Stimulated activated CD8-positive, alpha-beta memory T cell treated with anti-CD3 and anti-CD28 coated beads, Interleukin-4, amount 100 ng/mL, for 1 hour (primary cell): ENCODE data around the gene PTPN7.
"Not testable (repeated sequence)": the region's sequence is repeated elsewhere in the genome, so short reads cannot be mapped to it uniquely, and the experiment has no call there.

Source experiments
- DNase-seq, 2 donors: peaks; one replicate each; pipeline ENCODE4 v3.0.0-alpha.2; 2020; ENCODE audit warnings: low read depth in 2 of 2, low spot score in 1 of 2

PTPN7 gene

GRCh38 chr1:202167054-202167453 lies 6.7 kb upstream of the PTPN7 start:
- not testable (repeated sequence) for DNase-seq

DNA sequence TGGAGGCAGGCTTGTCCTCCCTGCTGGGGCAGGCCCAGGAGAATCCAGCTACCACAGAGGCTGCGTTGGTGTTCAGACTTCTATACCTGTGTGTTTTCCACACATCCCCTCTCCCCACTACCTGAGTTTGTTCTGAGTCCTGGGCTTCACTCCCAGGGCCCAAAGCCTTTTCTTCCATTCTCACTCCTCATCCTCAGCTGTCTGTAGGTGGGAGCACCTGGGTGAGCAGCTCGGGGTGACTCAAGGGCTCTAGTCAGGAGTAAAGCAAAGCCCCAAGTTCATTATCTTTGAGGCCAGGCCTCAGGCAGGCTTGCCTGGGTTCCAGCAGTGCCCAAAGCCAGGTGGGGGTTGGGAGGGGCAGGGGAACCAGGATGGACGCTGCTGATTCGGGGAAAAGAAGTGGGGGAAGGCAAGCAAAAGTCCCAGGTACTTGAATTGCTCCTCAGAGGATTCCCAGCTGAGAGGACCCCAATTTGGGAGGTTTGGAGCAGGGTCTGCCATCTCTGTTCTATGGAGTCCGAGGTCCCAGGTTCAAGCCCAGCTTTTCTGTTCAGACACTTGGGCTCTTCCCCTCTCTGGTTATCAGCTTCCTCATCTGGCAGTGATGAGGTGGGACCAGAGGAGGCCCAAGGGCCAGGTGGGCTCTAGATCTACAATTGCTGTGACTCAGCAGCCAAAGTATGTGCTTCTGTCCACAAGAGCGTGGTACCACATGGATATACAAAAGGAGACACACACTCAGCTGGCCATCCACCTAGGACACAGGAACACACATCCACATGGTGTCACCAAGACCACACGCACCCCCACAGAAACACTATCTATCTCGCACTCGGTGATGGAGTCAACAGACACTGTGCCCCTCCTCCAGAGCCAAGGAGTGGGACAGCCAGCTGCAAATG lies 5.8 kb upstream of the PTPN7 start:
- DNase-seq = no peak

GRCh38 chr1:202165267-202165941 lies 5.0 kb upstream of the PTPN7 start:
- DNase-seq = no peak

DNA sequence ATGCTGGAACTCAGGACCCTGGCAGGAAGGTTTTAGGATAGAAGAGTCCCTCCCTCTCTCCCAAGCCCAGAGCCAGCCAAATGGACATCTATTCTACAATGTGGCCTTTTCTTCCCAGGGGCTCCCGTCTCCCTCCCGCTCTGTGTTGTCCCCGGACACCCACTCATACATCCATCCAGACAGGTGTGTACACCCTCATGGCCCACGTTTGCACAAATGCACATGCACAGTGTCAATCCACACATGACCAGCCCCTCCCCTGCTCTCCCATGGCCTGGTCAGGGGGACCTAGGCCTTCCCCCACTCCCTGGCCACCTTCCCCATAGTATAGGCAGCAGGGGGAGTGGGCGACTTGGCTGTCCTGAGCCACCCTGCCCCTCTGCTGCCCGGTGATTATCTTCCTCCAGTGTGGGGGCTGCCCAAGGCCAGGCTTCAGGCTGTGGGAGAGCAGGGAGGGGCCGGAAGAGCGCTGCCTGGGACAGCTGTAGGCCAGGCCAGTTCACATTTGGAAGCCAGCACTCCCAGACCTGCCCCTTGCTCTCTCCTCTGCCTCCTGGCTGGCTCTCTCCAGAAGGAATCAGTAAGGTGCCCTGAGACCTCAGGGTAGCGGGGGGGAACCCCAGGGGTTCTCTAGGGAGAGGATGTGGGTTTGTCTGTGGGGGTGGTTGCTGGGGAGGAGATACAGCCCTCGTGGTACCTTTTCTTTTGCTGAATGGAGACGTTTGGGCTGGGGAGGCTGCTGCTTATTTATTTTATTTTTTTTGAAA lies 4.1 kb upstream of the PTPN7 start:
- DNase-seq = peak in 1 of 2 donors; percentile 55

DNA sequence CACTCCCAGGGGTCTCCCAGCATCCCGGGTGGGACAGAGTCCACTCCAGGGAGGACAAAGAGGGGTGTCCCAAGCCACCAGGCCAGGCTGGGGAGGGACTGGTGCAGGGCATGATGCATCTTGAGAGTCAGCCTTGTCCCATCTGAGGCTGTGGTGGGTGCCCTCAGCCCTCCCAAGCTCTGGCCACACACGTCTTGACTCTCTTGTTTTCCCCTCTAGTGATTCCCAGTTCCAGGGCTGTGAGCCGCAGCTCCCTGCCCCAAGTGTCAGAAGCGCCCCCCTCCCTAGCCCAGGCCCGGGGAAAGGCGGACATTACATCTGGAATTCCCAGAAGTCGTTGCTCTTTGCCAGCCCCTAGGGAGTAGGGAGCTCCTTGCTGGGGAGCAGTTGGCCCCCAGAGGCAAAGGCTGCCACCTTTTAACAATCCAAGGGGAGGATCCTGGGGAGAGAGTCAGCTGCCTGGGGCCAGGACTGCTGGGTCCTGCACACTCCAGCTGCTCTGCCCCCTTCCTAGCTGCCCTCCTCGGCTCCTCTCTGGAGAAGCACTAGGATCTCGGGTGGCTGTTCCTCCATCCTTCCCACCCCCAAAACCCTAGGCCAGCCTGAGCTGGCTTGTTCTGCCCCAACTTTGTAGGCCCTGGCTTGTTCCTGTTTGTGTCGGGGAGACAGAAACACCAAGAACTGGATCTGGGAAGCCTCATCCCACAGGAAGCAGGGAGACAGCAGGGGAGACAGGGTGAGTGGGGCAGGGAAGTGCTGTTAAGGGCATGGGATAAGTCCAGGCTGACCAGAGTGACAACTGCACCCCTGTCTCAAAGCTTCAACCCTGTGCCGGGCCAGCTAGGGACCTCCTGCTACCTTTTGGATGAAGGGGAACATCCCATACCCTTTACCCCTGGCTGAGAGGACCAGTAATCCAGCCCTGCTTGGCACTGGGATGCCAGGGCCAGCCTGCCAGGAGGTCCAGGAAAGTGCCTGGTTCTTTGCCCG lies 3.2 kb upstream of the PTPN7 start:
- no peak for DNase-seq

DNA sequence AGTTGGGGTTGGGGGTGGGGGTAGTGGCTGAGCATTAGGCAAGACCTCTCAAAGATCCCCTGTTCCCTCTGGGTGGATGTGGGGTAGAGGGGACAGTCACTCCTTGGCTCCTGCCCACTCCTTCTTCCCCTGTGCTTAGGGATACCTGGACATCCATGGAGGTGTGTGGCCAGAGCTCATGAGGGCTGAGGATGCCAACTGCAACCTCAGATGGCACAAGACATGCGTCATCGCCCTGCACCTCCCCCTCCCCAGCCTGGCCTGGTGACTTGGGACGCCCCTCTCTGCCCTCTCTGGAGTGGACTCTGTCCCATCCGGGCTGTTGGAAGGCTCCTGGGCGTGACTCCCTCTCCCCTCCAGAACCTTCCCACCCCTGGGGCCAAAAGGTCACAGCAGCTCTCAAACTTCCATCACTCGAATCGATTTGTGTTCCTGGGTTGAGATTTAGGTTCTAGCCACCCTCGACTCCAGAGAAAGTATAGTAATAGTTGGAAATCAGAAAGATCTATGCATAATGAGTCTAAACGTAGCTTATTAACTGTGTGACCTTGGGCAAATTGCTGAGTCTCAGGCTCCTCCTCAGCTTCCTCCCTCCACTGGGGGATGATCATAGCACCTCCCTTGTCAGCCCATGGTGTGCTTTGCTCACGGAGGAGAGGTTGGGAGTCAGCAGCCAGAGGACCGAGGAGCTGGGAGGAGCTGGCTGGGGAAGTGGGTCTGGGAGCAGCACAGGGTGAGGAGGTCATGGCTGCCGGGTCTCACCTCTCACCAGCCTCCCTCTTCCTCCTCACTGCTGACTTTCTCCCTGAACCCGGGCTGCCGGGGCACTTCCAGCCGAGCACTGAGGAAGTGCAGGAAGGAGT lies 2.2 kb upstream of the PTPN7 start:
- DNase-seq = no peak

DNA sequence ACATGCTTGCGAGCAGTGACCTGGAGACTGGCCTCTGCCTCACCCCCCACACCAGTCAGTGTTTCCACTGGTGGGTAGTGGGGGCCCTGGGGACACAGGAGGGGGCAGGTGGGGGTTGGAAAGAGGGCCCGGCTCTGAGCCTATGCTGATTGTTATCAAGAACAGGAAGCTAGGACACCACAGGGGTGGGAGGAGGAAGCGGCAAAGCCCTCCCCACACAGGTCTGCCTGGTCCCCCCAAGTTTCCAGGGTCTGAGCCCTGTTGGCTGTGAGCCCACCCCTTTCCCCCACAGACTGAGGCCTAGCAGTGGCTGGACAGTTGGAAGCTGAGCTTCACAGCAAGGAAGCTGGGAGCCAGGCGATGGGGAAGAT lies 1.6 kb upstream of the PTPN7 start:
- no peak for DNase-seq

DNA sequence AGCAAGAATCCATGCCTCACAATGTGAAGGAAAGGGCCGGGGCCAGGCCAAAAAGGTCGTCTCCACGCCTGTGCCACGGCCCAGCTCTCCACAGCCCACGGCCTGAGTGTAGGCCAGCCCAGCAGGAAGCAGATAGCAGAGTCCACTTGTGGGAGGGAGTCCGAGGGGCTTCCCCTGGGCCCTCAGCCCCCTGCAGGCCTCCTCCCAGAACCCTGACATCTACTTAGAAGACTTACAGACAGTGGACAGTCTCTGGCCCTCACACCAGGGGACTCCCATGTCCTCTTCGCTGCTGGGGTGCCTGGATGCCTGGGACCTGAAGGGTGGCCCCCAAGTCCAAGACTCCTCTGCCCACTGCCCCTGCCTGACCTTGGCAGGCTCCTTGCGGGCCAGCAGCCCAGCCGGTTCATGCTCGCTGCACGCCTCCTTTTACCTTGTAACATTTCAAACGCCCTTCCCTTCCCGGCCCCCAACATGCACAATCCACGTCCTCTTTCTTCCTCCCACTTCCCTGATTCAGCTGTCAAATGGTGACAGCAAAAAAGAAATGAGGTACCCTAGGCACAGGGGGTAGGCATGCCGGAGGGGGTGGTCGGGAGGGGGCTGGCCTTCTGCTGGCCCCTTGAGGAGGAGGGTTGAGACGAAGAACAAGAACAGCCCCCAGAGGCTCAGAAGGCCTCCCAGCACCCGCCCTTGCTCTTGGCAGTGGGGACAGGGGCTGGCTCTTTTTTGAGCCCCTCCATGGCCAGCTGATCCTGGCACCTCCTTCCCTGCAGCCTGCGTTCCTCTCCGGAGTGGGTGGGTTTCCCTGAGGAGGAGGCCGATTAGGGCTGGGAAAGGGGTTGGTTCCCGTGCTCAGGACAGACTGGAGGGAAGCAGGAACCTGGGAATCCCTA lies 997 bp upstream of the PTPN7 start:
- DNase-seq = no peak

DNA sequence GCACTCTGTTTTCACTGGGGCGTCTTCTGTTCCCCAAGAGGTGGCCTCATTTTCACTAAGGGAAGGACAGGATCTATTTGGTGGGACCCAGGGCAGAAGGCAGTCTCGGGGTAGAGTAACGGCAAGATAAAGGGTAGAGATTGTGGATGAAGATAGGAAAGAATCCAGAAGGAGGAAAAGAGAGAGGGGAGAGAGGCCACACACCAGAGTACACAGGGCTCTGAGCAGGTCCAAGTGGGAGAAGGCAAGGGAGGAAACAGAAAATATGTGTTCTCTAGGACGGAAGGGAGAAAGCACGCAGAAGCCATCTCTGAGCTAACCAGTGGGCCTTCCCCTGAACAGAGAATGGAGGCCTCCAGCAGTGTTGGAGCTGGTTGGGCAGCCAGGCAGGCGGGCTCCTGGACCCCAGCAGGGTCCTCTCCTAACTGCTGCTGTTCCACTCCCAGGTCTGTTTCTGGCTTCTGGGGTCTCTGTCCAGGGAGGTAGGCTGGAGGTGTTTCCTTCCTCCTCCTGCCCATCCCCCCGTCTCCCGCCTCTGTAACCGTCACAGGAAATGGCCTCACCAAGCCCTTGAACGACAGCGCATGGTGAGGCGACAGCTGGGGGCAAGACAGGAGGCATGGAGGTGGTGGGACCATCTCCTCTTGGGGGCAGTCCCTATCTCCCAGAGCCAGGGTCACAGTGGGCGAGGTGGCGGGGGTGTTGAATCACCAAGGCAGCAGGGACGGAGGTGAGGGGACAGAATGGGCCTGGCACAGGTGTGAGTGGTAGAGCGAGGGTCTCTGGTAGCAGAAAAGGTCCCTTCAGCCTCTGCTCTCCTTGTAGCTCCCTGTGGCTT lies 649 bp downstream of the PTPN7 start:
- peak in 1 of 2 donors; percentile 35 for DNase-seq

- no peak for DNase-seq
Observed at GRCh38 chr1:202158810-202159533, 1.4 kb downstream of the PTPN7 start.

- no peak for DNase-seq
Observed at GRCh38 chr1:202157945-202158344, 2.5 kb downstream of the PTPN7 start.

- DNase-seq = no peak
Observed at GRCh38 chr1:202156590-202156989, 3.8 kb downstream of the PTPN7 start.

GRCh38 chr1:202155478-202156021 lies 4.9 kb downstream of the PTPN7 start:
- DNase-seq = no peak

GRCh38 chr1:202154766-202155477 lies 5.5 kb downstream of the PTPN7 start:
- DNase-seq = no peak

DNA sequence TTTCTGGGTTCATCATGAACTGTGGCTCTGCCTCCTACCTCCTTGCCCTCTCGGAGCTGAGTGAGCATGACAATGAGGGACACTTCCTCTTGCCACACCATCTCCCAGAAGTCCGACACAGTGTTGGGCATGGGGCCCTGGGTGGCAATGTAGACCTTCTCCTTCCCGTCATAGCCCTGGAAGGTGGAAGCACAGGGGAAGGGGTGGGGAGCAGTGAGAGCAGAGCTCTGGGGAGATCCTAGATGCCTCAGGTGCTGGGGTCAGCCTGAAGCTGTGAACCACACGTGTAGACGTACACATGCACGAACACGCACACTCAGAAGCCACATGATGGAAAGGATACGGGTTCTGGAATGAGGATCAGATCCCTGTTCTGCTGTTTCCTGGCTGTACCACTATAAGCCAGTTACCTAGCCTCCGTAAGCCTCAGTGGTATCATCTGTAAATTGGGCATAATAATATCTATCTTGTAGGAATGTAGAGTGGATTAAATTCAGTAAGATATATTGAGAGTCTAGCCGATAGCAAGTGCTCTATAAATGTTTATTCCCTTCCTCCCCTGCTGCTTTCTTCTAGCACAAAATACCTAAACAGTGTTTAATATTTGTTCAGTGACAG lies 6.1 kb downstream of the PTPN7 start:
- no peak for DNase-seq

DNA sequence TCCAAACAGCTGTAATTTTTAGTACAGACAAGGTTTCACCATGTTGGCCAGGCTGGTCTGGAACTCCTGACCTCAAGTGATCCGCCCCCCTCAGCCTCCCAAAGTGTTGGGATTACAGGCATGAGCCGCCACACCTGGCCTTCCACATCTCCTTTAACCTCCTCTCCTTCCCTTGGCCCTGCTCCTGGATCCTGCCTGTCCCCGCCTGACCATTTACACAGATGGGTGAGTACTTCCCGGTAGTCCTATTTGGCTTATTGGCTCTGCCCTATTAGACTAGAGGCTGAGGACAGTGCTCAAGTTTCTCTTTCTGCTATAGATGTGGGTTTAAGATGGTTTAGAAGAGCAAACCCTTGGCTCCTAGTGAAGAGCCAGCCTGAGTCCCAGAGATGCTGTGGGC lies 7.1 kb downstream of the PTPN7 start:
- no peak for DNase-seq
